Upper lobe of left lung (tissue), 4 donors: ENCODE data around the gene FILIP1L.

Experiments
- CTCF ChIP-seq, 6 experiments: fragments of 450-650 bp in 4 of 6; fragments of 200-600 bp in 2 of 6; sonication (generic) in 2 of 6; IDR thresholded peaks; one replicate each; pipeline ENCODE4 v1.5.1; 2016 to 2019; ENCODE audit warnings: antibody characterized with exemption in 6 of 6
- EP300 ChIP-seq, 4 donors: sonication (generic); formaldehyde crosslinking; IDR thresholded peaks; one replicate each; pipeline ENCODE4 v1.5.1; 2017; ENCODE audit warnings: antibody characterized with exemption in 4 of 4, control low read depth in 2 of 4
- POLR2A ChIP-seq, 4 donors: fragments of 450-650 bp; IDR thresholded peaks; one replicate each; pipeline ENCODE4 v1.5.1; 2016 to 2017; ENCODE audit warnings: antibody characterized with exemption in 4 of 4, mild to moderate bottlenecking in 2 of 4
- POLR2AphosphoS5 ChIP-seq, 2 donors: sonication (generic); formaldehyde crosslinking; IDR thresholded peaks; one replicate each; pipeline ENCODE4 v1.5.1; 2017; ENCODE audit warnings: antibody characterized with exemption in 2 of 2

GRCh38 chr3:99999536-99999935, 114.8 kb downstream of the FILIP1L start:
- TF ChIP-seq CTCF (IDR thresholded peaks at IDR 0.05) (no peak), POLR2A (IDR thresholded peaks at IDR 0.05) (no peak), EP300 (IDR thresholded peaks at IDR 0.05) (no peak), POLR2AphosphoS5 (IDR thresholded peaks at IDR 0.05) (no peak)
